GM20000 (cell line): ENCODE measurements around the gene MRPL9.

Experiments used
- DNase-seq: peaks from one replicate; pipeline ENCODE4 v3.0.0; 2012; ENCODE audit warnings: low spot score
- TF ChIP-seq, protein P1 (sequence below): IDR thresholded peaks from 2 replicates; pipeline ENCODE4 v1.5.1; 2012; ENCODE audit warnings: mild to moderate bottlenecking, control low read depth; ENCODE audit errors: extremely low read depth, missing control alignments

Gene MRPL9

DNA sequence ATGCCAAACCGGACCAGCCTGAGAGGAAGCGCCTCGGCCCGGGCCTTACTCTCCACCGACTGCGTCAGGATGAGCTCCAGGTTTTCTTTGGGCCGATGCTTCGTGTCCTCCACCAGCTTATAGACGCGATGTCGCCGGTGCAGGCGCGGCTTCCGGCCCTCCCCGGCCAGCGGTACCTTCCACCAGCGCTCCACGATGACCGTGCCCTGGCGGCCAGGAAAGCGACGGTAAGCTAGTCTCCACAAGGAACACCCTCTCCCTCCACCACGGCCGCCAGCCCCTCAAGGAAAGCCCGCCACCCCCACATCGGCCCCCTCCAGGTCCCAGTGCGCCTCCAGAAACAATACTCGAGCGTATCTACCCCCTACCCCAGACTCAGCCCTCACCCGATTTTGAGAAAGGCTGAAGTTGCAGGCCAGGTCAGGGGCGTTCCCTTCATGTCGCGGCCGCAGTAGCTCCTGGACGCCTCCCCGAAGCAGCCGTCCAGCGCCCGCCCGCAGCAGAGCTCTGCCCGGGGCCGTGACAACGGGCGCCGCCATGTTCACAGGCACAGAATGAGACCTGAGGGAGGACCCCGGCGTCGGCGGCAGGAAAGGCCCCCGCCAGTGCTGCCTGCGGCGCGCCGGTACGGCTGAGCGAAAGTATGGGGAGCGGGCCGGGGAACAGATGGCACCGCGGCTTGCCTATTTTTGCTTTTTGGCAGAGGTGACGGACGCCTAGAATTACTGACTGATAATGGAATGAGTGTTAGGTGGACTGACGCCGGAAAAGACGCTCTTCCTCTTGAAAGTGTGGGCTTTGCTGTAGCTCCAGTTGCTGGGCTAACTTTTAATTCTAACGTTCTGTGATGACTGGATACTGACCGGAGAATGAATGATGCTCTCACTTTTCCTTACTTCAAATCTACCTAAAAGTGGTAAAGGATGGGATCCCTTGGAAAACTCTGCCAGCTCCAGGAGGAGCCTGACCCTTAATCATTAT lies at the start of gene MRPL9:
TSS of gene MRPL9 (minus strand) at position 556 of the 981 bp plus-strand sequence. CDS start at position 539, 17 bp downstream.
- DNase-seq: peak; percentile 93
- TF ChIP-seq, protein P1, sequence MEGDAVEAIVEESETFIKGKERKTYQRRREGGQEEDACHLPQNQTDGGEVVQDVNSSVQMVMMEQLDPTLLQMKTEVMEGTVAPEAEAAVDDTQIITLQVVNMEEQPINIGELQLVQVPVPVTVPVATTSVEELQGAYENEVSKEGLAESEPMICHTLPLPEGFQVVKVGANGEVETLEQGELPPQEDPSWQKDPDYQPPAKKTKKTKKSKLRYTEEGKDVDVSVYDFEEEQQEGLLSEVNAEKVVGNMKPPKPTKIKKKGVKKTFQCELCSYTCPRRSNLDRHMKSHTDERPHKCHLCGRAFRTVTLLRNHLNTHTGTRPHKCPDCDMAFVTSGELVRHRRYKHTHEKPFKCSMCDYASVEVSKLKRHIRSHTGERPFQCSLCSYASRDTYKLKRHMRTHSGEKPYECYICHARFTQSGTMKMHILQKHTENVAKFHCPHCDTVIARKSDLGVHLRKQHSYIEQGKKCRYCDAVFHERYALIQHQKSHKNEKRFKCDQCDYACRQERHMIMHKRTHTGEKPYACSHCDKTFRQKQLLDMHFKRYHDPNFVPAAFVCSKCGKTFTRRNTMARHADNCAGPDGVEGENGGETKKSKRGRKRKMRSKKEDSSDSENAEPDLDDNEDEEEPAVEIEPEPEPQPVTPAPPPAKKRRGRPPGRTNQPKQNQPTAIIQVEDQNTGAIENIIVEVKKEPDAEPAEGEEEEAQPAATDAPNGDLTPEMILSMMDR: no peak

DNA sequence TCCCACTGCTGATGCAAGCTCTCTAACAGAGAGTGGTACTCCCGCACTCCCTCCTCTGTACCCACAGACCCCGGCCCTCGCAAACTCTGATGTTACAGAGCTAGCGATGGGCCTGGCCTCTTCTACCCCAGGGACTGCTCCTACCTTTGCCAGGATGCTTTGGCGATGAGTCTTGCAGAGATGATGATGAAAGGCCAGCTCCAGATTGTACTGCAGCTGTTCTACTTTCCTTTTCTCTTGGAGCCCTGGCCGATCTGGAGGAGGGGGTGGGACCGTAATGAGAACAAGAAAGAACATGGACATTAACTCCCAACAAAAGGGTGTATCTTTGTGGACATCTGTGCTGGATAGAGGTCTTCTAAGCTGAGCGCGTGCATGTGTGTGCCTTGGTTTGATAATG lies 47.9 kb upstream of the MRPL9 start:
- TF ChIP-seq, protein P1: no peak
- DNase-seq: no peak

DNA sequence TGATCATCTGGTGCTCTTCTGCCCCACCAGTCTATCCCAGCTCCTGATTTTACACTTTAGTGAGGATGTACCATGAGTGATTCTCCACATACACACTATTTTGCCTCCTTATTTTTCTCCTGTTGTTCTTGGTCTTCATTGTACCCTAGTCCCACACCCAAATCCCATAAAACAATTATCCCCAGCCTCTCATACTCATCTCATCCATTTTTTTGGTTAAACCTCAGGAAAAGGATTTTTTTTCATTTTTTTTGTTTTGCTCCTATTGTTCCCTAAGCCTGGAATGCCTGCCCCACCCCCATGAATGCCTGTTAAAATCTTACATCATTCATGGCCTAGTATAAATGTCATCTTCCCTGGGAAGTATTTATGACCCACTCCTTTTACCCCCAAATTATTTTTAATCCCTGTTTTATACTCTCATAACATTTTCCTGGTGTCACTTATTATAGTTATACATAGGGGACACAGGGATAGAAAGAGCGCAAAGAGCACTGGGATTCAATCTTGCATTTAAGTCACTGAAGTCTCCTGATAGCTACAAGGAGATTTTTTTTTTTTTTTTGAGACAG lies 46.8 kb upstream of the MRPL9 start:
- TF ChIP-seq, protein P1: no peak
- DNase-seq: no peak

DNA sequence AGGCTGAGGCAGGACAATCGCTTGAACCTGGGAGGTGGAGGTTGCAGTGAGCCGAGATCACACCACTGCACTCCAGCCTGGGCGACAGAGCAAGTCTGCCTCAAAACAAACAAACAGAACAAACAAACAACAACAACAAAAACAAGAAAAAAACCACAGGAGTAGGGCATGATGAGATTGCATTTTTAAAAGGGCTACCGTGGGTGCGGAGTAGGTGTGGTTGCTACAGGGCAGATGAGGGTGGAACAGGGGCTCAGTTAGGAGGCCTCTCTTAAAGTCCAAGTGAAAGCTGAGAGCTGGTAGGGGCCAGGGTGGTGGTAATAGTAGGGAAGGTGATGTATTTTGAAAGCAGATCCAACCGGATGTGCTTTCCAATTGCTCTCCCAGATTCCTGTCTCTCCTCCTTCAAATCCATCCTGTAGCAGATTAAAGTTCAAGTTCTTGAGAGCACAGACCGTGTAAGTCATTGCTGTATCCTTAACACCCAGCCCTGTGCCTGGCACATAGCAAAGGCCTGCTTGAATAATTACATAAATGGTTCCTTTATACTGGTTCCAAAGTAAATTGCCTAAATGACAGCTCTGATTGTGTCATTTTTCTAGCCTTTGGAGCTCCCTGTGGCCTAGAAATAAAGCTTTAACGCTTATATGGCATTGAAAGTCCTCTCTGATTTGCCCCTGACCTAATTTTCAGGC lies 46.1 kb upstream of the MRPL9 start:
- no peak for DNase-seq
- TF ChIP-seq, protein P1: no peak

DNA sequence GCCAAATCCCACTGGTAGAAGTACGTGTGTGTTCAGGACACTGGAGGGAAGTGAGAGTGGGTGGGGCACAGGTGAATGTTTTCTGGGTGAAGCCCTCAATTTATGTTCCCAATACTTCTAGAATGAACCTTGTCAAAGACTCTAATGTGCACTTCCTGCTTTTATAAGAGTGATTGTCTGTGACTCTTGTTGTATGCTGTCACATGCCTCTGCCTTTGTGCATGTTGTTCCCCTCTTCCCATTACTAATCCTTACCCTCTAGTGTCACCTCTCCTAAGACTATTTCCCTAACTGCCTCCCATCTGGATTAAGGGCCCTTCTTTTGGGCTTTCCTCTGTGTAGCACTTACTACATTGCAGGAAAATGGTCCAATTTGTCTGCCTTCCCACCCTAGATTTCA lies 44.5 kb upstream of the MRPL9 start:
- TF ChIP-seq, protein P1: no peak
- no peak for DNase-seq

DNA sequence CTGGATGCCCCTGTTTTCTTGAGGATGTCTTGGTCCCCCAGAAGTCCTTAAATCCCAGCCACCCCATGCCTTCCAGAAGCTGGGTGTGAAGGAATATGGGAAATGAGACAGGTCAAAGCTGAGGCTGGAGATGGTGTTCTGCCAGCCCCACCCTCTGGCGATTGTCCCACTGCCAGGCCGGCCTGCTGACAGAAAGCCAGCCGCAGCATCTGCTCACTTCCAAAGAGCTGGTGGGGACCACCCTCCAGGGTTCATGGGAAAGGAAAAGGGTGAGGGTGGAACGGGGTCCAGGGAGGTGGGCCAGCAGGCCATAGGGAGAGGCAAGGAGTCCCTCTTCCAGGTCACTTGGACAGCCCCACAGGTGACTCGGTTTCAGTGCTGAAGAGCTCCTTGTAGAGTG lies 43.8 kb upstream of the MRPL9 start:
- DNase-seq: no peak
- TF ChIP-seq, protein P1: no peak

DNA sequence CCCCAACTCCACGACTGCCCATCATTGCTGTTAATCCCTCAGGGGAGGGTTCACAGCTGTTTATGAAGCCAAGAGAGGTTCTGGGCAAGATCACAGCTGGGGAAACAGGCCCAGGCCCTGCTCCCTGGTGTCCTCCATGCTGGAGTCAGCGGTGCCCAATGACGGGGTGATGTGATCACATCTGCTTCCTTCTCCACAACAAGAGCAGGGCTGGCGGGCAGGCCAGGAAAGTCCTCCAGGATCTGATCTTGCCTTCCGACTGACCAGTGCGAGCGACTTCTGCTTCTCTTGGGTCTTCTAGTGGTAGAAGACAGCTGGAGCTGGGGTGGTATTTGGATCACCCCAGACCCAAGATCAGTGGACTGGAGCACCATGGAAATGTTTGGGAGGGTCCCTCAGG lies 42.9 kb upstream of the MRPL9 start:
- TF ChIP-seq, protein P1: no peak
- DNase-seq: no peak
